LNCaP clone FGC (cell line): ENCODE data around the gene TRPM3.

Source experiments
- DNase-seq: peaks from one replicate; pipeline ENCODE4 v3.0.0-alpha.2; 2011; ENCODE audit warnings: low read depth
- H3K4me3 ChIP-seq: 2 replicates; pipeline ENCODE4 v1.5.1; 2011; ENCODE audit warnings: mild to moderate bottlenecking, low read depth, low read length, control low read depth
- CTCF ChIP-seq: IDR thresholded peaks from 2 replicates; pipeline ENCODE4 v1.5.1; 2012; ENCODE audit warnings: mild to moderate bottlenecking; ENCODE audit not compliant: control insufficient read depth, insufficient read depth; ENCODE audit errors: extremely low read depth

TRPM3 gene

GRCh38 chr9:70901746-70902145 lies 219.7 kb downstream of the TRPM3 start:
- no peak overlapping the region for H3K4me3 ChIP-seq
- no peak for TF ChIP-seq CTCF
- DNase-seq = no peak

- DNase-seq = no peak
- no peak overlapping the region for H3K4me3 ChIP-seq
- no peak for TF ChIP-seq CTCF
Observed at GRCh38 chr9:70901013-70901412, 220.4 kb downstream of the TRPM3 start.

- DNase-seq = no peak
- no peak for TF ChIP-seq CTCF
- H3K4me3 ChIP-seq = no peak overlapping the region
Observed at GRCh38 chr9:70893580-70894122, 227.8 kb downstream of the TRPM3 start.

GRCh38 chr9:70888471-70888870 lies 232.9 kb downstream of the TRPM3 start:
- H3K4me3 ChIP-seq = no peak overlapping the region
- TF ChIP-seq CTCF = no peak
- no peak for DNase-seq

GRCh38 chr9:70887826-70888225 lies 233.6 kb downstream of the TRPM3 start:
- no peak overlapping the region for H3K4me3 ChIP-seq
- no peak for DNase-seq
- TF ChIP-seq CTCF = no peak

GRCh38 chr9:70883963-70884793 lies 237.2 kb downstream of the TRPM3 start:
- TF ChIP-seq CTCF = no peak
- no peak overlapping the region for H3K4me3 ChIP-seq
- no peak for DNase-seq
